T-helper 9 cell (primary cell): ENCODE data around the gene DR1.
"Not testable (repeated sequence)": the region's sequence is repeated elsewhere in the genome, so short reads cannot be mapped to it uniquely, and the experiment has no call there.

Experiments
- DNase-seq: peaks from one replicate; pipeline ENCODE4 v3.0.0-alpha.2; 2020

DR1 gene

DNA sequence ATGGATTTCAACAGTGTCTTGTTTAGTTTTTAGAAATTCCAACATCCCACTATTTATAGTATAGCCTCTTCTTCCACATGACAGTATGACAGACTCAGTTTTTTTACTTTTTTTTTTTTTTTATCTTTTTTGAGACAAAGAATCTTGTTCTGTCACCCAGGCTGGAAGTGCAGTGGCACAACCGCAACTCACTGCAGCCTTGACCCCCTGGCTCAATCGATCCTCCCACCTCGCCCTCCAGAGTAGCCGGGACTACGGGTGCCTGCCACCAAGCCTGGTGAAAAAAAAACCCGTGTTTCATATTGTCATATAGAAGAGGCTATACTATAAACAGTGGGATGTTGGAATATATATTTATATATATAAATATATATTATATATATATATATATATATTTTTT is 1.2 kb upstream of the DR1 start:
- no peak for DNase-seq

DNA sequence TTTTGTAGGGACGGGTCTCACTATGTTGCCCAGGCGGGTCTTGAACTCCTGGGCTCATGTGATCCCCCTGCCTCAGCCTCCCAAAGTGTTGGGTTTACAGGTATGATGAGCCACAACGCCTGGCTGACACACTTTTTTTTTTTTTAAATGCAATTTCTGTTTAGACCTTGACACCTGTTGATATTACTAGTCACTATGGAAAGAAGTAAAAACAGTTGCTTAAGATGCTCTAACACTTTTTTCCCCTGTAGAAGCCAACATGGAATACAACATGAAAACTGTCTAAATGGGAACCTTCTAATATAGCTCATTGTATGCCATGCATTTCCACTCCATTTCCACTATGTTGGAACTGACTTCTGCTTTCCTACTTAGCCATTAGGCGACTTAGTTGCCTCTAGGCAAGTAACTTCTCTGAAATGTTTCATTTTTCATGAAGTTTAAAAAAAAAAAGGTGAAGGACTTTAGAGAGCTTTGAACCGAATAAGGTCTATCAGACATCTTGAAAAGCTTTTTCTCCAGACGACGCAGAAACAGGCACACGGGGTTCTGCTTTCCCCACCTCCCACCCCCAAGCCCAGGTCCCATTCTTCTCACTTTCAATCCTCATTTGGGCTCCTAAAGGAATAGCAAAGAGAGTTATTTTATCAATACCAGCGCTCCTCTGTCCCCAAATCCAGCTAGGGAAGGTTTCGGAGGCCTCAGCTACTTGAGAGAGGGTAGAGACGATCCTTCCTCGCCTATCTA is 648 bp upstream of the DR1 start:
- DNase-seq: no peak

DNA sequence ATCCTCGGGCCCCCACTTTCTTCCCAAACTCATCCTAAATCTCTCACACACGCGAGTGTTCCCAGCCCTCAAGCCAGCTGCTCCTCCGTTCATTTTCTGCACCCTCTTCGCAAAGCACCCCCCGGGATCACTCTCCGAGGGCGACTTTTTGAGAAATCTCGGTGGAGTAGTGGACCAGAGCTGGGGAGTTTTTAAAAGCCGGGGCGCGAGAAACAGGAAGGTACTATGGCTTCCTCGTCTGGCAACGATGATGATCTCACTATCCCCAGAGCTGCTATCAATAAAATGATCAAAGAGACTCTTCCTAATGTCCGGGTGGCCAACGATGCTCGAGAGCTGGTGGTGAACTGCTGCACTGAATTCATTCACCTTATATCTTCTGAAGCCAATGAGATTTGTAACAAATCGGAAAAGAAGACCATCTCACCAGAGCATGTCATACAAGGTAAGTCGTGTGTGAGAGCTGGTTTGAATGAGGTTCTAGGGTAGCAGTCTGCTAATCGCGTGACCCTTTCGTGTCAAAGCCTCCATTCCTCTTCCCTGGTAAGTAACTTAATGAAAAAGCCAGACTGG is 800 bp downstream of the DR1 start:
- peak; percentile 26 for DNase-seq

DNA sequence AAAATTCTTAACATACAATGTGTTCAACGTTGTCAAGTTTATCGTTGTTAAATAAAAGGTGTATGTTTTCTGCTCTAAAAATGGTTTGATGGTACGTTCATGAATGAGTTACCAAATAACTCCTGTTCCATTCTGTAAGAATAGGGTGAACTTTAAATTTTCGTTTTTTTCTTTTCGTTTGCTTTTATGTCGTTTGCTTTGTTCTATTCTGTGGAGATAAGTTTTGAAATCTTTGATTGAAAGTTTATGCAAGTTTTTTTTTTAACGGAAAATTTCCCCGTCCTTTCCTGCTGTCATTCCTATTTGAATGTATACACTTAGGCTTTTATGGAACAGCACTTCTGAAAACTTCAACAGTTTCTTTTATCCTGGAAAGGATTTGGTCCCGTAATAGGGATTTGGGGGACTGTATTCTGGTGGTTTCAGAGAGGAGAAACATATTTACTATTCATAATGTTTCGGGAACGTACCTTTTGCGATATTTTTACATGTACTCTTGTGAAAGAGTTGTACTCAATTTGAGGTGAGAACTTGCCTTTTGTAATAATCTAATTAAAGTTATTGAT is 1.7 kb downstream of the DR1 start:
- no peak for DNase-seq

DNA sequence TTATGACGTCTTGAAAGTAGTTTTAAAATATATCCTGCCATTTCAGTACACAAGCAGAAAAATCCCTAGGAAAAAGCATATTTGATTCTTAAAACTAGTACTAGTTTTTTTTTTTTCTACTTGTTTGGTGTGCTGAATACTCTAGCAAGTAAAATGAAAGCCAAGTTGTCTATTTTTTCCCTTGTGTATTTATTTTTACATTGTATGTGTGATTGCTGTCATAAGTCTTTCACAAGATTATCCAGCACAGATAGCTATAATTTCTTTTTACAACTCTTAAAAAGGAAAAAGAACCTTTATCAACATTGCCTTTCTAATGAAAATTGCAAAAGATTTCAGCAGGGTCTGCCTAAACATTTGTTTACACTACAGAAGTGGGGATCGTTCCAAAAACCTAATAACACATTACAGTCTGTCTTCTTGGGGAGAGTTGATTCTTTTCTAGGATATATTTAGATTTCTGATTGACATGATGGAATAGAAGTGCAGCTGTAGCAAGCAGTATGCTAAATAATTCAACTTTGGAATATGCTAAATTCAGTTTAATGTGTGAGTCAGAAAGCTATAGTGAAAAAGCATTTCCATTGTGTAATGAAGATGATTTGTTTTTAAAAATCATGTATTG is 2.5 kb downstream of the DR1 start:
- DNase-seq: no peak

DNA sequence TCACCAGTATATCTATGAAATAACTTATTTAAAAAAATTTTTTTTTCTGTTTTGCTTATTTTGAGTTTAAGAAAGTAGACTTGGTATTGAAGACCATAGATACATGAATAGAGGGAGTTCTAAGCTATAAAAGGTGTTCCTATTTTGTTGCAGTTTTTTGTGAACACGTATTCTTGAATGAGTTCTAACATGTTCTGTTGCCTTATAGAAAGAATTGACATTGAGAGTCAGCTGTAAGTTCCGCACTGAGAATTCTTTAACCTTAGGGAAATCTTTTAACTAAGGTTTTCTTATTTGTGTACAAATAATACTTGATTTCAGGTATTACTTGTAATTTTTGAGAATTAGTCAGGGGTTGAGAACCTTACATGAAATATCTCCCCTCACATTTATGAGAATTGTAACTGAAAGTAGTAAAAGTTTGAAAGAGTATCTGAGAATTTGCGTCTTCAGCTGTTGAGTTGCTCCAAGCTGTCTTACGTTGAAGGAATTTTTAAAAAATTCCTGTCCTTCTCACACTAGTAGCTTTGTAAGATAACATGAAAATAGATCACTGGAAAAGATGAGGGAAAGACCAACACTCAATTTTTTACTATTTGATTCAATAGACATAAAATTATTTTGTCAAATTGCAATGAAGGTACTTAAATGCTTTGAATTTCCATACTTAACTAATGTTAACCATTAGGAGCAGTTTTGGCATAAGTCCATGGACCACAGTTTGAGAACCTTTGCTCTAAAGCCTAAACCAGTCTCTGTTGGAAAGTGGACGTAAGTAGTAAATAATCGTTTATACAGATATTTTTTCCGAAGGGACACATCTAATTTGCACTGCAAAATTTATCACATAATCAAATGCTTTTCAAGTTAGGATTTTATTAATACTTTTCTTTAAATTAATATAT is 3.8 kb downstream of the DR1 start:
- DNase-seq: no peak

DNA sequence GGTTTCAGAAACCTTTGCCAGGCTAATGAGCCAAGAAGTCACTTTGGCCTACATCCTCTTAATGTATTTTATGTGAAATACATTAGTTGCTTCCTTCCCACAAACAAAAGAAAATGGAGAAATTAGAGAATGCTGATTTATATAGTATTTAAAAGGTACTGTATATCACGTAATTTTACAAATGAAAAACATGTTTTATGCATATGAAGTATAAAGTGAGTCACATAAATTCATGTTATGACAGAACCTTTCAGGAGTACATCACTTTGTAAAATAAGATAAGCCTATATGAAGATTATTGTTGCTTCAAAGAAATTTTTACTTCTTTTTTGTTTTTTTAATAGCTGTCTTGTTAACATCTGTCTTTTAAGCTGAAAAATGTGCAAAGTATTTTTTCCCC is 4.6 kb downstream of the DR1 start:
- DNase-seq: no peak

DNA sequence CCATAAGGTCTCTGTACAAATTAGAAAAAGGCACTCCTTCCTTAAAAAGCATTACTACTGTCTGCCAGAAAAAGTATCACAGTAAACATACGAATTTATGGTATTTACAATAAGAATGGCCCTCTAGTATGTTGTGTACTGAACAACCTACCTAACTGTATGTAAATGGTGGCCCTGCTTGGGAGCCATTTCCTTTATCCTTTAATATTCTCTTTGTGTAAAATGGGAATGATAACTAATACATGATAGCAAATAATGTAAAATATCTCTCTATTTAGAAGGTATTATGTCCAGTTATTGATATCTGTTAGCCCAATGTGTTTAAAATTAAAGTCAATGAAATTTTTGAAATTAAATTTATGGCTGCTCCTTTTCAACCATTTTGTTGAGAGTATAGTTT is 5.2 kb downstream of the DR1 start:
- no peak for DNase-seq

DNA sequence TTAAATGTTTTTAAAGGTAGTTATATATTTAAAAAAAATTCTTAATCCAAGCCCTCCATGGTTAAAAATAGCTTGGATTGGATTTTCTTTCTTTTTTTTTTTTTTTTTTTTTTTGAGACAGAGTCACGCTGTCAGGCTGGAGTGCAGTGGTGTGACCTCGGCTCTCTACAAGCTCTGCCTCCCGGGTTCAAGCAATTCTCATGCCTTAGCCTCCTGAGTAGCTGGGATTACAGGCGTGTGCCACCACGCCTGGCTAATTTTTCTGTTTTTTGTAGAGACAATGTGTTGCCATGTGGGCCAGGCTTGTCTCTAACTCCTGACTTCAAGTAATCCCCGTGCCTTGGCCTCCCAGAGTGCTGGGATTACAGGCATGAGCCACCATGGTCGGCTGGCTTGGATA is 5.6 kb downstream of the DR1 start:
- DNase-seq: not testable (repeated sequence)

DNA sequence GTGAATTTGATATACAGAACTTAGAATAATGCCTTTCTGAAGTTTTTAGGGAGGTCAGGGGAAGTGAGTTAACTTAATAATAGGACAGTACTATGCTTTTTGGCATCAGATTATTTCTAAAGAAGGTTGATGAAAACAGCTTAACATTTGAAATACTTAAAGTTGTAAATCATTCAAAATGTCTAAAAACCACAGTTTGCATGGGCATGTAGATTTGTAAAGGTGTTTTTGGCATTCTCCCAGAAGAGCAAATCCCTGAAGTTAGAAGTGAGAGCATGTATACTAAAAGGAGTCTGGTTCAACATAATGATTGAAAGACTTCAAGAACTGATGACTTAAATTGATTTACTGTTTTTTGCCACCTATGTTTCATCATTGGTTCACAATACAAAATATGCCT is 6.7 kb downstream of the DR1 start:
- no peak for DNase-seq

DNA sequence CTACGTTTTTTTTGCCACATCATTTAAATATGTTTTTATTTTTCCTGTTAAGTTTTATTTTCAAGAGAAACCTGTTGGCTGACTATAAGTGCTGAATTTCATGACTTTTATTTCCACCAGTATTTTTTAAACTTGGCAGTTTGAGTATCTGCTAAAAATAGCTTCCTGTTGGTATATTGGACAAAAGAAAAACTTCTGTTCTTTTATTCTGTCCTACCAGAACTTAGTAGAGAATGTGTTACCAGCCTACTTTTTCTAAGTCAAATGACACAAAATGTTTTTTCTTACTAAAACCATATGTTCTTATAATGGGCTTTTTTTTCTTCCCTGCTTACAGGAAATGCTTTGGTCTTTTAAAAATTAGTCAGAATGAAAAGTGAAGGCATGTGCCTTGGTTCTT is 7.6 kb downstream of the DR1 start:
- DNase-seq: no peak

DNA sequence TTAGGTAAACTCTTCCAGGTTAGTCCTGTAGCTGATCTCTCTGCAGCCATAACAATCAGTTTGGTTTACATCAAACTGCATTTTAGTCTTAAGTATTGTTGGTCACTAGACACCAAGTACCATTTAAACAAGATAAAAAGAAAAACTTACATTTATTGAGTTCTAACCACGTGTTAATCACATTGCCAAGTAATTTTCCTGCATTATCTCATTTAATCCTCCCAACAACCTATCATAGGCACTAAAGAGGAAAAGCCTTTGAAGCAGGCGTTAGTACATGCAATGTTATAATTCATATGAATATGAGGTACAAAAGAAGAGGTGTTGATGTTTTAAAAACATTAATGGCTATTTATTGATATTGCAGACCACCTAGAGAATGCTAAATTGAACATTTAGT is 9.0 kb downstream of the DR1 start:
- DNase-seq: no peak

DNA sequence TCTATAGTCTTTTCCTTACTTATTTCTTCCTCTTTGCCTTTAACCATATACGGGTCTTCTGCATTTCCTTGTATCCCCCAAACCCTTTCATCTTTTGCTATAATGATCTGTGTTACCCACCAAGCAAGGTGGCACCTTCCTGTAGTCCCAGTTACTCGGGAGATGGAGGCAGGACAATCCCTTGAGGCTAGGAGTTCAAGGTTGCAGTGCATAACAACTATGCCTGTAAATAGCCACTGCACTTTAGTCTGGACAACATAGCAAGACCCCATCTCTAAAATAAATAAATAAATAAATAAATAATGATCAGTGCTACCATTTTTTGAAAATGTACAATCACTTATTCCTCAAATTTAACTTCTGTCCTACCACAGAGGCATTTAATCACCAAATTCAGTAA is 11.5 kb downstream of the DR1 start:
- no peak for DNase-seq

DNA sequence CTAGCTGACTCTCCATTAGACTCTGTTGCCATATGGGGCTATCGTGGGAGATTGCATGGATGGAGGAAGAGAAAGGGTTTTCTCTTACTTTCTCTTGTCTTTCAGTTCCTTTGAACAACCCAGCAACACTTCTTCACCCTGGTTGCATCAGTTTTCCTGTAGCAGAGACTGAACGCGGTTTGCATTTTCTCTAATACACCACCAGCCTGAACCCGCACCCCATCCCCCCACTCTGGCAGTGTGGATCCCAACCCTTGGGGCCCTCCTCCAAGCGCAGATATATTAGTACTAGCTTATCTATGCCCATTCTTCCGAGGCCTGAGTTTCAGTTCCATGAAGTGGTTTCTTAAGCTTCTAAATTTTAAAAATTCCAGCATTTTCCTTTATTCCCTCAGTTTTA is 12.6 kb downstream of the DR1 start:
- DNase-seq: no peak

DNA sequence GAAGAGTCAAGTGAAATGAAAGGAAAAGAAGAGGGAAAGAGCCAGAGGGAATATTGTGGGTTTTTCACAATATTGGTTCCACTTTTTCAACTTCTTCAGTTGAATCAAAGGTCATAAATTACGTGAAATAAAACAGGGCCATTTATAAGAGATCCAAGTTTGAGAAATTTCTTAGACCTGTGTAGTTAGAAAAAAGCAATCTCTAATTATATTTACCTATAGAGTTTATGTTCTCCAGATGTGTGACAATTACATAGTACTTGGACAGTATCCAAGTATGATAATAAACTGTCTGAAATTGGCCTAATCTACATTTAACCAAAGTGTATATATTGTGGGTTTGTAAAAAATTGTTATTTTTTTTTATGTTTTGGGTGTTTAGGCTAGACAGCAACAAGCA is 14.4 kb downstream of the DR1 start:
- no peak for DNase-seq

DNA sequence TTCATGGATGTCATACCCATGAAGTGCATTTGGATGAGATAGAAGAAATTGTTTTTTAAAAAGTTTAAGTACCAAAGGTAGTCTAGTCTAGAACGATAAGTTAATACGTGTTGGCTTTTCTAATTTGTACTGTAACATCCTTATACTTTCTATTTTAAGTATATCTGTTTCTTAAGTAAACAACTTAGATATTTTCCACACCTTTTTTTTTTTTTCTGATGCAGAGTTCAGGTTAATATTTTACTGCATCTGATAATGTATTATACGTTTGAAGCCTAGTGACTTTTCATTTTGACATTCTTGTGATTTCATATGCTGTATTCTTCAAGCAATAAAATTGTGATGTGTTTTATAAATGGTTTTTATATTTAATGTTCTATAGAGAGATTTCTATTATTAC is 16.5 kb downstream of the DR1 start:
- no peak for DNase-seq

DNA sequence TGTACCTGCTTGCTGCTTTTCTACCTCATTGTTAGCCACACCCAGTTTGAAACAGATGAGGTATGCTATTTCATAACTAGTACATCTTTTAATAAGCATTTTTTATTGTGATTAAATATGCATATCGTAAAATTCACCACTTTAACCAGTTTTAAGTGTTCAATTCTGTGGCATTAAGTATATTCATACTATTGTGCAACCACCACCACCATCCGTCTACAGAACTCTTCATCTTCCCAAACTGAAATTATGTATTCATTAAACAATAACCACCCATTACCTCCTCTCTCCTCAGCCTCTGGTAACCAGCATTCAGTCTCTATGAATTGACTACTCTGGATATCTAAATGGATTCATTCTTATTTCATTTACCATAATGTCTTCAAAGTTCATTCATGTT is 20.1 kb downstream of the DR1 start:
- no peak for DNase-seq

DNA sequence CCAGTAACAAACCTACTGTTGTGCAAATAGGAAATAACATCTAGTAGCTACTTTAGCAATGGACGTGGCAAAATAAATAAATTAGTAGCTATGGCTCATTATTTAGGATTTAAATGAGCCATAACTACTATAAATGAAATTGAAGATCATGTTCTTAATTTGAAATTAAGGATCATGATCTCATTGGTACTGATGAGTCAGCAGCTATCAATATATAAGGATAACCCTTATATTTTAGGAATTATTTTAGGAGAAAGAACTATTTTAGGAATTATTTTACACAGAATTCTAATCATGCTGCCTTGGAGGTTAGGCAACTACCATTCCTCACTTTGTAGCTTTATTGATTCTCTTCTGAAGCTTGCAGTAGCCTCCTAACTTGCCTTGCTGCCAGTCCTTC is 24.0 kb downstream of the DR1 start:
- DNase-seq: no peak

DNA sequence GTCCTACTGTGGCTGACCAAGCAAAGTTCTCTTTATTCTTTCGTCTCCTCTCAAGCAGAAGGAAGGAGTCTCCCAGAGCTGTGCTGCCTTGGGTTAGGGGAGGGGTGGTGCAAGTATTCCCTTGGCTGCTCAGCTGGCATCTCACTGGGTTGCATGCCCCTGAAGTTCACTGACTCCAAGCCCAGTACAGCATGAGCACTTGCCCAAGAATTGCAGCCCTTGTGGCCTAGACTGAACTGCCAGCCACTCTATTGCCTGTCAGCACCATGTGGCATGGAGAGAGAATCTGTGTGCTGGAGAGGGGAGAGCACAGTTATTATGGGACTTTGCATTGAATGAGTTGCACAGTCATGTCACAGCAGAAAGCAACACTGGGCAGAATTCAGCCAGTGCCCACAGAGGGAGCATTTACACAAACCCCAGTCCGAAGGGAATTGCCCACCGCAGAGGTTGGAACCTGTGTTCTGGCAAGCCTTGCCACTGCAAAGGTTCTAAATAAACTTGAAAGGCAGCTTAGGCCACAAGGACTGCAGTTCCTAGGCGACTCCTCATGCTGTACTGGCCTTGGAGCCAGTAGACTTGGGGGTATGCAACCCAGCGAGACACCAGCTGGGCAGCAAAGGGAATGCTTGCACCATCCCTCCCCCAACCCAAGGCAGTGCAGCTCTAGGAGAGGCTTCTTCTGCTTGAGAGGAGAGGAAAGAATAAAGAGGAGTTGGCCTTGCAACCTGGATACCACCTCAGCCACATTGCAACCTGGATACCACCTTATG is 28.8 kb downstream of the DR1 start:
- DNase-seq: no peak

DNA sequence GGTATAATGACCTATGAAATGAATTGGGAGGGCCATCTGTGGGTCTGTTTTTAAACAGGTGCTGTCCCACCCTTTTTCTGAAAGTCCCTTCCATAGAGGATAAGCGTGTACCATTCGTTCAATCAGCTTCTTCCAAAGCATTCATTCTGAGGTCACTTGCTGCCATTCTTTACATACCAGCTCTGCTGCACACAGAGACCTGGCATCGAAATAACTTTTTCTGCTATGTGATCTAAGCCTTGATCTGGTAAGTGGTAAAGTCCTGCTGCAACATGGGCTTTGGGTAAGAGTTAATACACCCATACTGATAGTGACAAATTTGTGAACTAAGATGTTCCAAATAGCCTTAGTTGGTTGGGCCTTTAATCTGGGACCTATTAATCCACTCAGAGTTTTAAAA is 38.9 kb downstream of the DR1 start:
- no peak for DNase-seq

DNA sequence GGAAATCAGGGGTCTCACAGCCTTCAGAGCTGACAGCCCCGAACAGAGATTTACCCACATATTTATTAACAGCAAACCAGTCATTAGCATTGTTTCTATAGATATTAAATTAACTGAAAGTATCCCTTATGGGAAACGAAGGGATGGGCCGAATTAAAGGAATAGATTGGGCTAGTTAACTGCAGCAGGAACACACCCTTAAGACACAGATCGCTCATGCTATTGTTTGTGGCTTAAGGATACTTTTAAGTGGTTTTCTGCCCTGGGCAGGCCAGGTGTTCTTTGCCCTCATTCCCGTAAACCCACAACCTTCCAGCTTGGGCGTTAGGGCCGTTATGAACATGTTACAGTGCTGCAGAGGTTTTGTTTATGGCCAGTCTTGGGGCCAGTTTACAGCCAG is 40.6 kb downstream of the DR1 start:
- DNase-seq: not testable (repeated sequence)

DNA sequence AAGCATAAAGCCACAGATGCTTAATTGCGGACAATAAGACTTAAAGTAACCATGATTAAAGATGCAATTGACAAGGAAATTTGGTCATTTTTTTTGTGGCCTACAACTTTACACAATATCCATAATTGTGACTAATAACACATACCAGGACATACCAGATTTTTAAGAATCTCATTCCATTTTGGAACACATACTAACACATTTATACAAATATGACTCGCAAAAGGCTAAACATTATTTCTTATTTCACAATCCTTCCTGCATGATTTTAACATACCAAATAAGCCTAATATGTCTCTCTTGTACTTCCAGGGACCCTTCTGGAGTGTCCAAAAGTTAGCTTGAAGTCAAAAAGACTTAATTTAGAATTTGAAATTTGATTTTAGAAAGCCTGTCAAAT is 48.8 kb downstream of the DR1 start:
- DNase-seq: no peak
